Nephron (organoid): ENCODE measurements around the gene MED12.

Experiments used
- H3K27ac Mint-ChIP-seq, 3 experiments: 2 replicates each; pipeline ENCODE4 v1.8.0; 2020; ENCODE audit warnings: mixed read lengths in 3 of 3, mild to moderate bottlenecking in 2 of 3, moderate library complexity in 1 of 3
- H3K27me3 Mint-ChIP-seq: 2 replicates; pipeline ENCODE4 v1.8.0; 2021; ENCODE audit warnings: low read depth, mild to moderate bottlenecking, moderate library complexity, mixed read lengths
- H3K36me3 Mint-ChIP-seq: 2 replicates; pipeline ENCODE4 v1.8.0; 2020; ENCODE audit warnings: low read depth, mixed read lengths
- H3K4me1 Mint-ChIP-seq: 2 replicates; pipeline ENCODE4 v1.8.0; 2020; ENCODE audit warnings: mixed read lengths
- H3K4me3 Mint-ChIP-seq, 3 experiments: 2 replicates each; pipeline ENCODE4 v1.8.0; 2020; ENCODE audit warnings: mild to moderate bottlenecking in 3 of 3, mixed read lengths in 3 of 3, moderate library complexity in 2 of 3
- H3K9me3 Mint-ChIP-seq: 2 replicates; pipeline ENCODE4 v1.8.0; 2020; ENCODE audit warnings: mixed read lengths
- CTCF ChIP-seq, 3 experiments: fragments of 200-600 bp; sonication (generic); IDR thresholded peaks; one replicate each; pipeline ENCODE4 v1.5.0; 2021; ENCODE audit warnings: antibody characterized with exemption in 3 of 3; ENCODE audit not compliant: unreplicated experiment in 3 of 3

MED12 gene

GRCh38 chrX:71167031-71167781 lies 48.8 kb downstream of the MED12 start:
- peaks cover 11% of the 10 kb centered on the region for H3K9me3 Mint-ChIP-seq
- no peak for TF ChIP-seq CTCF (IDR thresholded peaks at IDR 0.05; ENCODE audit: unreplicated experiment in 3 of 3)
- H3K27ac Mint-ChIP-seq = no peak overlapping the region
- H3K4me1 Mint-ChIP-seq = peaks cover 5% of the 10 kb centered on the region
- no peaks in the 10 kb centered on the region for H3K27me3 Mint-ChIP-seq
- H3K4me3 Mint-ChIP-seq = no peak overlapping the region
- H3K36me3 Mint-ChIP-seq = peaks cover 7% of the 10 kb centered on the region

GRCh38 chrX:71168134-71168533 lies 49.7 kb downstream of the MED12 start:
- peaks cover 5% of the 10 kb centered on the region for H3K4me1 Mint-ChIP-seq
- peaks cover 7% of the 10 kb centered on the region for H3K36me3 Mint-ChIP-seq
- no peak overlapping the region for H3K4me3 Mint-ChIP-seq
- TF ChIP-seq CTCF (IDR thresholded peaks at IDR 0.05; ENCODE audit: unreplicated experiment in 3 of 3) = no peak
- no peaks in the 10 kb centered on the region for H3K27me3 Mint-ChIP-seq
- no peak overlapping the region for H3K27ac Mint-ChIP-seq
- H3K9me3 Mint-ChIP-seq = peaks cover 11% of the 10 kb centered on the region

- H3K27me3 Mint-ChIP-seq = no peaks in the 10 kb centered on the region
These were observed 51.2 kb downstream of the MED12 start for GRCh38 chrX:71169586-71169985.

GRCh38 chrX:71170660-71171059 lies 52.3 kb downstream of the MED12 start:
- Mint-ChIP-seq H3K4me1 (peaks cover 5% of the 10 kb centered on the region), H3K9me3 (peaks cover 8% of the 10 kb centered on the region), H3K27ac (peak overlapping the region in 1 of 3 experiments; percentile 86), H3K4me3 (no peak overlapping the region), H3K36me3 (peaks cover 7% of the 10 kb centered on the region), H3K27me3 (no peaks in the 10 kb centered on the region)
- no peak for TF ChIP-seq CTCF (IDR thresholded peaks at IDR 0.05; ENCODE audit: unreplicated experiment in 3 of 3)

More at GRCh38 chrX:71169586-71169985, 51.2 kb downstream of the MED12 start:
- Mint-ChIP-seq H3K36me3 (peaks cover 7% of the 10 kb centered on the region), H3K4me1 (peaks cover 5% of the 10 kb centered on the region), H3K4me3 (no peak overlapping the region), H3K27ac (no peak overlapping the region), H3K9me3 (peaks cover 8% of the 10 kb centered on the region)
- TF ChIP-seq CTCF (IDR thresholded peaks at IDR 0.05; ENCODE audit: unreplicated experiment in 3 of 3) = no peak

- no peaks in the 10 kb centered on the region for H3K27me3 Mint-ChIP-seq
These were observed 52.9 kb downstream of the MED12 start for GRCh38 chrX:71171110-71171801.

More at GRCh38 chrX:71171110-71171801, 52.9 kb downstream of the MED12 start:
- peak overlapping the region in 1 of 3 experiments; percentile 36 for H3K4me3 Mint-ChIP-seq
- peak overlapping the region; percentile 45 to 92 (median 86) for H3K27ac Mint-ChIP-seq
- peaks cover 7% of the 10 kb centered on the region for H3K36me3 Mint-ChIP-seq
- peaks cover 8% of the 10 kb centered on the region for H3K9me3 Mint-ChIP-seq
- no peak for TF ChIP-seq CTCF (IDR thresholded peaks at IDR 0.05; ENCODE audit: unreplicated experiment in 3 of 3)
- H3K4me1 Mint-ChIP-seq = peaks cover 5% of the 10 kb centered on the region
